ENCODE results near the gene YIPF2.
"Not testable (repeated sequence)": the region's sequence is repeated elsewhere in the genome, so short reads cannot be mapped to it uniquely, and the experiment has no call there.

The YIPF2 gene

DNA sequence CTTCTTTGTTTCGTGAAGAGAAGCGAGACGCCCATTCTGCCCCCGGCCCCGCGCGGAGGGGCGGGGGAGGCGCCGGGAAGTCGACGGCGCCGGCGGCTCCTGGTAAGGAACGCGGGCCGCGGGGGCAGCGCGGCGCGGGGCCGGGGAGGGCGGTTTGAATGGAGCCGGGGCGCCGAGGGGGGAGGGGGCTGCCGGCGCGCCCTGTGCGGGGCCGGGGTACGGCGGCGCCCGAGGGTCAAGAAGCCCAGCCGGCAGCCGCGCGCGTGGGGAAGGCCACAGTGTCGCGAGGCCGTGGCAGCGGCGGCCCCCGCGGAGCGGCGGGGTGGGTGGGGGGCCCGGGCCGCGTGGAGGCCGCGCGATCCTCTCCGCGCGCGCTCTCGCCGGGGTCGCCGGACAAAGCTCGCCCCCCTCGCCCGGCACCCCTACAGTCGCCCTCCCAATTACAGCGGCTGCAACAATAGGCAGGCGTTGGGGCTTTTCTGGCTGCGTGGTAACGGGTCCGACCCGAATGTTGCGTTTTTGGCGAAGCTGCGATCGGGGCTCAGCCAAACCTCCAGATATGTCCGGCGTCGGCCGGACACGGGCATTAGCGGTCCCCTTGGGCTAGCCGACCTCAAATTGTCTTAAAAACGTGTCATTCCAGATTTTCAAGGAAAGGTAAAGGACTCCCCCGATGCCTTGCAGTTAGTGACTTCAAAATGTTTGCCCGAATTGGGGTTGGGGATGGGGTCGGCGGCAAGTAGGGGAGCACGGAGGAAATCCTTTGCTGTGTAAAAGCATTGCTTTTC, 32.8 kb upstream of the YIPF2 start:
- H3K27ac ChIP-seq (ENCODE audit: low read depth, low read length): peak overlapping the region; percentile 77
- peaks cover 2% of the 10 kb centered on the region for H3K36me3 ChIP-seq (ENCODE audit: control insufficient read depth, insufficient read depth, low read length)
- peak overlapping the region; percentile 89 for H3K4me3 ChIP-seq (ENCODE audit: low read length)
- peaks cover 5% of the 10 kb centered on the region for H3K4me1 ChIP-seq (ENCODE audit: control insufficient read depth, insufficient read depth, low read length)
- no peaks in the 10 kb centered on the region for H3K27me3 ChIP-seq (ENCODE audit: control insufficient read depth, insufficient read depth, low read length)
- peak overlapping the region; percentile 19 for H3K9ac ChIP-seq (ENCODE audit: low read length)

- Histone ChIP-seq H3K27ac (ENCODE audit: low read depth, low read length) (peak within 1 kb of the TSS; percentile 94), H3K36me3 (ENCODE audit: control insufficient read depth, insufficient read depth, low read length) (peaks cover 2% of the 10 kb centered on the region), H3K4me1 (ENCODE audit: control insufficient read depth, insufficient read depth, low read length) (peaks cover 5% of the 10 kb centered on the region), H3K4me3 (ENCODE audit: low read length) (peak within 1 kb of the TSS; percentile 91), H3K9ac (ENCODE audit: low read length) (peak within 1 kb of the TSS; percentile 97), H3K27me3 (ENCODE audit: control insufficient read depth, insufficient read depth, low read length) (no peaks in the 10 kb centered on the region)
Observed at GRCh38 chr19:10960314-10961072, 32.1 kb upstream of the YIPF2 start, which contains the start of gene SMARCA4. SMARCA4 (plus strand) TSS chr19:10961030; CDS start chr19:10984152, 23,122 bp downstream.

GRCh38 chr19:10959277-10959968, 31.0 kb upstream of the YIPF2 start:
- H3K27ac ChIP-seq (ENCODE audit: low read depth, low read length); H3K9ac ChIP-seq (ENCODE audit: low read length); H3K27me3 ChIP-seq (ENCODE audit: control insufficient read depth, insufficient read depth, low read length); H3K36me3 ChIP-seq (ENCODE audit: control insufficient read depth, insufficient read depth, low read length); H3K4me1 ChIP-seq (ENCODE audit: control insufficient read depth, insufficient read depth, low read length): not testable (repeated sequence)
- peak overlapping the region; percentile 91 for H3K4me3 ChIP-seq (ENCODE audit: low read length)

DNA sequence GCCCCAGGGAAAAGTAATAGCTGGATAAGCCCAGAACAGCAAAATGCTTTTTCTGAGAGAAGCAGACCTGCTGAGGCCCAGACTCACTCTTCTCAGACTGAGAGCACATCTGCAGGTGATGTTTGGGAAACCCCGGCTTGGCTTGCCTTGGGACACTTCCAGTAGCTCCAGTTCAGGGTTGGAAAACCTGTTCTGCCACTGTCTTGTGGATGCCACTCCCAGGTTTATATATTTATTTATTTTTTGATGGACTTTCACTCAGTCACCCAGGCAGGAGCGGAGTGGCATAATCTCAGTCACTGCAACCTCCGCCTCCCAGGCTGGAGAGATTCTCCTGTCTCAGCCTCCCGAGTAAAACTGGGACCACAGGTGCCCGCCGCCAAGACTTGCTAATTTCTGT, 24.4 kb upstream of the YIPF2 start:
- H3K36me3 ChIP-seq (ENCODE audit: control insufficient read depth, insufficient read depth, low read length): no peaks in the 10 kb centered on the region
- H3K4me1 ChIP-seq (ENCODE audit: control insufficient read depth, insufficient read depth, low read length): no peaks in the 10 kb centered on the region
- H3K9ac ChIP-seq (ENCODE audit: low read length): no peak overlapping the region
- H3K27ac ChIP-seq (ENCODE audit: low read depth, low read length): no peak overlapping the region
- H3K27me3 ChIP-seq (ENCODE audit: control insufficient read depth, insufficient read depth, low read length): no peaks in the 10 kb centered on the region
- H3K4me3 ChIP-seq (ENCODE audit: low read length): no peak overlapping the region

- Histone ChIP-seq H3K36me3 (ENCODE audit: control insufficient read depth, insufficient read depth, low read length) (no peaks in the 10 kb centered on the region), H3K4me1 (ENCODE audit: control insufficient read depth, insufficient read depth, low read length) (no peaks in the 10 kb centered on the region), H3K27ac (ENCODE audit: low read depth, low read length) (no peak overlapping the region), H3K27me3 (ENCODE audit: control insufficient read depth, insufficient read depth, low read length) (no peaks in the 10 kb centered on the region), H3K9ac (ENCODE audit: low read length) (no peak overlapping the region), H3K4me3 (ENCODE audit: low read length) (no peak overlapping the region)
Observed at GRCh38 chr19:10946958-10947657, 18.7 kb upstream of the YIPF2 start.

- no peak overlapping the region for H3K9ac ChIP-seq (ENCODE audit: low read length)
- no peak overlapping the region for H3K27ac ChIP-seq (ENCODE audit: low read depth, low read length)
- no peaks in the 10 kb centered on the region for H3K4me1 ChIP-seq (ENCODE audit: control insufficient read depth, insufficient read depth, low read length)
- H3K27me3 ChIP-seq (ENCODE audit: control insufficient read depth, insufficient read depth, low read length): no peaks in the 10 kb centered on the region
- no peak overlapping the region for H3K4me3 ChIP-seq (ENCODE audit: low read length)
- no peaks in the 10 kb centered on the region for H3K36me3 ChIP-seq (ENCODE audit: control insufficient read depth, insufficient read depth, low read length)
Observed at GRCh38 chr19:10945264-10945663, 16.8 kb upstream of the YIPF2 start.

DNA sequence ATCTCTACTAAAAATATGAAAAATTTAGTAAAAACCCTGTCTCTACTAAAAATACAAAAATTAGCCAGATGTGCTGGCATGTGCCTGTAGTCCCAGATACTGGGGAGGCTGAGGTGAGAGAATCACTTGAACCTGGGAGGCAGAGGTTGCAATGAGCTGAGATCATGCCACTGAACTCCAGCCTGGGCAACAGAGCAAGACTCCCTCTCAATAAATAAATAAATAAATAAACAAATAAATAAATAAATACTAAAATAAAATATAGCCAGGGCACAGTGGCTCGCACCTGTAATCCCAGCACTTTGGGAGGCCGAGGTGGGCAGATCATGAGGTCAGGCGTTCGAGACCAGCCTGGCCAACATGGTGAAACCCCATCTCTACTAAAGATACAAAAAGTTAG, 15.0 kb upstream of the YIPF2 start:
- H3K9ac ChIP-seq (ENCODE audit: low read length); H3K27ac ChIP-seq (ENCODE audit: low read depth, low read length); H3K4me3 ChIP-seq (ENCODE audit: low read length); H3K4me1 ChIP-seq (ENCODE audit: control insufficient read depth, insufficient read depth, low read length); H3K27me3 ChIP-seq (ENCODE audit: control insufficient read depth, insufficient read depth, low read length); H3K36me3 ChIP-seq (ENCODE audit: control insufficient read depth, insufficient read depth, low read length): not testable (repeated sequence)

GRCh38 chr19:10941649-10942048, 13.2 kb upstream of the YIPF2 start:
- H3K27me3 ChIP-seq (ENCODE audit: control insufficient read depth, insufficient read depth, low read length); H3K36me3 ChIP-seq (ENCODE audit: control insufficient read depth, insufficient read depth, low read length); H3K27ac ChIP-seq (ENCODE audit: low read depth, low read length); H3K4me3 ChIP-seq (ENCODE audit: low read length); H3K4me1 ChIP-seq (ENCODE audit: control insufficient read depth, insufficient read depth, low read length); H3K9ac ChIP-seq (ENCODE audit: low read length): not testable (repeated sequence)

GRCh38 chr19:10936661-10937084, 8.2 kb upstream of the YIPF2 start:
- Histone ChIP-seq H3K36me3 (ENCODE audit: control insufficient read depth, insufficient read depth, low read length) (no peaks in the 10 kb centered on the region), H3K9ac (ENCODE audit: low read length) (no peak overlapping the region), H3K27ac (ENCODE audit: low read depth, low read length) (peak overlapping the region; percentile 32), H3K4me3 (ENCODE audit: low read length) (peak overlapping the region; percentile 41), H3K4me1 (ENCODE audit: control insufficient read depth, insufficient read depth, low read length) (no peaks in the 10 kb centered on the region), H3K27me3 (ENCODE audit: control insufficient read depth, insufficient read depth, low read length) (no peaks in the 10 kb centered on the region)

DNA sequence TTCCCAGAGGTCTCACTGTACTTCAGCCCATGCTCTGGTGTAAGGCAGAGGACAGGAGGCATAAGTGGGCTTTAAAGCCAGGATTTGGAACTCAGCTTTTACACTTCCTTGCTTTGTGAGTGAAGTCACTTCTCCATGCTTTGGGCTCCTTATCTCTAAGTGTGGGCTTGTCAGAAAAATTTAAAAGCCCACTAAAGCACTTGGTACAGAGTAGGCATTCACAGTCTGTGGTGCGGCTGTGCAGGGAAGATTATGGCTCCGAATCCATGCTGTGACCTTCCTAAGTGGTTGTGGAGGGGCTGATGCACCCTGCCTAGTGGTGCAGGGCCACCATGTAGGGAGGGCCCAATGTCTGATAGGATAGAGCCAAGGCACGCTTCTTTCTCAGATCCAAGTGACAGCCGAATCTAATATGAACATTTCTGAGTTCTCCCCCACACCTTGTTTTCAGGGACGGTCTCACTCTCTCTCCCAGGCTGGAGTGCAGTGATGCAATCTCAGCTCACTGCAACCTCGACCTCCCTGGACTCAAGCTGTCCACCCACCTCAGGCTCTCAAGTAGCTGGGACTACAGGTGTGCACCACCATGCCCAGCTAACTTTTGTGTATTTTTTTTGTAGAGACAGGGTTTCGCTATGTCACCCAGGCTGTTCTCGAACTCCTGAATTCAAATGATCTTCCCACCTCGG, 7.1 kb upstream of the YIPF2 start:
- no peaks in the 10 kb centered on the region for H3K4me1 ChIP-seq (ENCODE audit: control insufficient read depth, insufficient read depth, low read length)
- H3K9ac ChIP-seq (ENCODE audit: low read length): no peak overlapping the region
- no peaks in the 10 kb centered on the region for H3K36me3 ChIP-seq (ENCODE audit: control insufficient read depth, insufficient read depth, low read length)
- H3K27me3 ChIP-seq (ENCODE audit: control insufficient read depth, insufficient read depth, low read length): no peaks in the 10 kb centered on the region
- no peak overlapping the region for H3K27ac ChIP-seq (ENCODE audit: low read depth, low read length)
- no peak overlapping the region for H3K4me3 ChIP-seq (ENCODE audit: low read length)

GRCh38 chr19:10929402-10929794, 959 bp upstream of the YIPF2 start:
- Histone ChIP-seq H3K4me1 (ENCODE audit: control insufficient read depth, insufficient read depth, low read length) (peaks cover 12% of the 10 kb centered on the region), H3K27ac (ENCODE audit: low read depth, low read length) (peak overlapping the region; percentile 79), H3K36me3 (ENCODE audit: control insufficient read depth, insufficient read depth, low read length) (peaks cover 6% of the 10 kb centered on the region), H3K27me3 (ENCODE audit: control insufficient read depth, insufficient read depth, low read length) (no peaks in the 10 kb centered on the region), H3K4me3 (ENCODE audit: low read length) (peak overlapping the region; percentile 93), H3K9ac (ENCODE audit: low read length) (peak overlapping the region; percentile 77)
